Ovary (tissue), 9 donors: ENCODE results near the gene CHAMP1. TPM values are rescaled to one million over a fixed set of nuclear protein-coding genes. Genes with fewer than 3 reads are reported as not detected.

Experiments
- DNase-seq, 5 donors: peaks; one replicate each; pipeline ENCODE4 v3.0.0-alpha.2; 2019 to 2020
- H3K27ac ChIP-seq, 2 donors: fragments of 200-600 bp; one replicate each; pipeline versions ENCODE4 v1.5.1 to v1.8.0; 2019 to 2022
- H3K27me3 ChIP-seq: fragments of 200-600 bp; one replicate; pipeline ENCODE4 v1.8.0; 2022
- H3K36me3 ChIP-seq: fragments of 200-600 bp; sonication (generic); one replicate; pipeline ENCODE4 v1.5.1; 2019
- H3K4me1 ChIP-seq: one replicate; pipeline ENCODE4 v1.8.1; 2013; ENCODE audit warnings: mild to moderate bottlenecking, moderate library complexity; ENCODE audit not compliant: insufficient read depth
- H3K4me3 ChIP-seq: fragments of 200-600 bp; sonication (generic); one replicate; pipeline ENCODE4 v1.5.1; 2017
- H3K9me3 ChIP-seq, 2 donors: fragments of 200-600 bp in 1 of 2; sonication (generic) in 1 of 2; one replicate each; pipeline versions ENCODE4 v1.5.1 to v1.8.1; 2013 to 2019; ENCODE audit warnings: mild to moderate bottlenecking in 1 of 2, moderate library complexity in 1 of 2
- EP300 ChIP-seq: sonication (generic); formaldehyde crosslinking; IDR thresholded peaks from one replicate; pipeline ENCODE4 v1.6.1; 2017; ENCODE audit warnings: antibody characterized with exemption
- POLR2A ChIP-seq: fragments of 450-650 bp; IDR thresholded peaks from one replicate; pipeline ENCODE4 v1.6.1; 2017; ENCODE audit warnings: antibody characterized with exemption, mild to moderate bottlenecking, moderate library complexity
- WGBS, 3 donors: extraction: QIAGEN DNeasy Blood & Tissue Kit in 1 of 3; methylation state at CpG; one replicate each; pipeline versions ENCODE4 v1.1.5 to v1.1.7; 2013 to 2017; 5-methylcytosine and 5-hydroxymethylcytosine counted together
- intact Hi-C, 4 donors: fragments of 100-400 bp; cut with DNase I; formaldehyde crosslinking; loops; one replicate each; pipeline versions ENCODE4 v1.11.0 to v1.15.1; 2022 to 2023
- polyA plus RNA-seq, 2 donors: library from polyadenylated mRNA; stranded (reverse); fragments of 200-250 nt in 1 of 2; fragments of 350-450 nt in 1 of 2; fragmentation: Illumina TruSeq in 1 of 2; extraction: RNeasy Lipid Tissue Mini Kit (QIAGEN cat#74804) in 1 of 2; gene quantifications; one replicate each; pipeline ENCODE4 v1.2.3, GENCODE V29; 2013 to 2014
- total RNA-seq, 7 donors: library from RNA; depleted of rRNA in 2 of 7; stranded (reverse); fragments of >200 nt in 2 of 7; fragmentation: NEBNext Ultra II Directional in 3 of 7; extraction: Animal tissue kit (Norgen Biotek cat#: 25700) in 3 of 7; gene quantifications; one replicate each; pipeline versions ENCODE4 v1.1.0 to v1.2.4, GENCODE V29; 2016 to 2023
- TF ChIP-seq, protein P1 (sequence below), 3 donors: fragments of 450-650 bp in 2 of 3; fragments of 200-600 bp in 1 of 3; IDR thresholded peaks; one replicate each; pipeline versions ENCODE4 v1.5.1 to v1.8.0; 2016 to 2022; ENCODE audit warnings: antibody characterized with exemption in 3 of 3, mild to moderate bottlenecking in 1 of 3
- donor health status: DM: no; HTN: no; CAD: no; lungs with moderate emphysema.
- donor health status: DM: no; HTN: no; CAD: no.
- donor health status: Bipolar disorder and iron deficiency.
- donor health status: DM: yes; HTN: yes; CAD: no.
- donor health status: DM: no; HTN: no; CAD: no.
- donor health status: DM: yes; HTN: yes; CAD: no.

Gene CHAMP1
- total and polyA plus RNA-seq, 9 donors = 7.2 to 34.4 (median 17.9) TPM

GRCh38 chr13:114279146-114279545 is 35.2 kb upstream of the CHAMP1 start:
- H3K36me3 ChIP-seq = no peaks in the 10 kb centered on the region
- H3K4me1 ChIP-seq = peaks cover 5% of the 10 kb centered on the region
- 76 to 88% (median 79%) methylated on average over 4 of the region's 4 CpGs for WGBS, 3 donors
- TF ChIP-seq, protein P1, sequence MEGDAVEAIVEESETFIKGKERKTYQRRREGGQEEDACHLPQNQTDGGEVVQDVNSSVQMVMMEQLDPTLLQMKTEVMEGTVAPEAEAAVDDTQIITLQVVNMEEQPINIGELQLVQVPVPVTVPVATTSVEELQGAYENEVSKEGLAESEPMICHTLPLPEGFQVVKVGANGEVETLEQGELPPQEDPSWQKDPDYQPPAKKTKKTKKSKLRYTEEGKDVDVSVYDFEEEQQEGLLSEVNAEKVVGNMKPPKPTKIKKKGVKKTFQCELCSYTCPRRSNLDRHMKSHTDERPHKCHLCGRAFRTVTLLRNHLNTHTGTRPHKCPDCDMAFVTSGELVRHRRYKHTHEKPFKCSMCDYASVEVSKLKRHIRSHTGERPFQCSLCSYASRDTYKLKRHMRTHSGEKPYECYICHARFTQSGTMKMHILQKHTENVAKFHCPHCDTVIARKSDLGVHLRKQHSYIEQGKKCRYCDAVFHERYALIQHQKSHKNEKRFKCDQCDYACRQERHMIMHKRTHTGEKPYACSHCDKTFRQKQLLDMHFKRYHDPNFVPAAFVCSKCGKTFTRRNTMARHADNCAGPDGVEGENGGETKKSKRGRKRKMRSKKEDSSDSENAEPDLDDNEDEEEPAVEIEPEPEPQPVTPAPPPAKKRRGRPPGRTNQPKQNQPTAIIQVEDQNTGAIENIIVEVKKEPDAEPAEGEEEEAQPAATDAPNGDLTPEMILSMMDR (IDR thresholded peaks at IDR 0.05) = no peak
- TF ChIP-seq EP300 = no peak
- no peak for TF ChIP-seq POLR2A
- no peaks in the 10 kb centered on the region for H3K9me3 ChIP-seq
- no peak for DNase-seq
- no peaks in the 10 kb centered on the region for H3K27me3 ChIP-seq
- no peak overlapping the region for H3K4me3 ChIP-seq
- H3K27ac ChIP-seq = no peak overlapping the region
- intact Hi-C loops = no loop called here

- Histone ChIP-seq H3K27ac (no peak overlapping the region), H3K36me3 (no peaks in the 10 kb centered on the region), H3K9me3 (no peaks in the 10 kb centered on the region), H3K4me3 (no peak overlapping the region), H3K4me1 (peaks cover 5% of the 10 kb centered on the region), H3K27me3 (no peaks in the 10 kb centered on the region)
- no peak for DNase-seq
- no peak for TF ChIP-seq POLR2A
- TF ChIP-seq, protein P1 (IDR thresholded peaks at IDR 0.05) = no peak
- WGBS, 3 donors = 90 to 94% (median 93%) methylated on average over 2 of the region's 2 CpGs
- intact Hi-C loops = no loop called here
Measured at GRCh38 chr13:114279758-114280355, 34.4 kb upstream of the CHAMP1 start.

DNA sequence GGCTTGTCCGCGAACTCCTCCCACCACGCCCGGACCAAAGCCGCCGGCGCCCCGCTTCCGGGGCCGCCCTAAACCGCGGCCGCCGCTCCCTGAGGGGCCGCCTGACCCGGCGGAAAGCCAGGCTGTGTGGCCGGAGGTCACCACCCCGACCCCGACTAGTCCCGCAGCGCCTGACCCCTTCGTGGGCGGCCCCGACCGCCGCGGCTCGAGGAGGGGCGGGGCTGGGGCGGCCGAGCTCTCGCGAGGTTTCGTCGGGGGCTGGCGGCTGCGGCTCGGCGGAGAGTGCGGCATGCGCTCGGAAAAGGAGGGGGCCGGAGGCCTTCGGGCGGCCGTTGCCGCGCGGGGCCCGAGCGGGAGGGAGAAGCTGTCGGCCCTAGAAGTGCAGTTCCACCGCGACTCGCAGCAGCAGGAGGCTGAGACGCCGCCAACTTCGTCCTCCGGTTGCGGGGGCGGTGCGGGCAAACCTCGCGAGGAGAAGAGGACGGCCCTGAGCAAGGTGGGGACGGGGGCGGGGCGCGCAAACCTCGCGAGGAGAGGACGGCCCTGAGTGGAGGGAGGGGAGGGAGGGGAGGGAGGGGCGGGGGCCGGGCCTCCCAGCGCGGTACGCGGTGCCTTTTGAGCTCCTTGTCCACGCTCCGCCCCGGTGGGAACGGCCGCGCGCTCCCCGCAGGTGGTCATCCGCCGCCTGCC is 32.8 kb upstream of the CHAMP1 start, which contains the start of gene UPF3A:
Gene UPF3A (plus strand): TSS at position 251 of the 690 bp plus-strand sequence. CDS start 39 bp downstream, at position 290.
- peak within 1 kb of the TSS; percentile 92 to 94 for H3K27ac ChIP-seq
- no peaks in the 10 kb centered on the region for H3K9me3 ChIP-seq
- H3K36me3 ChIP-seq = no peaks in the 10 kb centered on the region
- 0 to 1% (median 1%) methylated on average over 55 to 86 of the region's 89 CpGs for WGBS, 3 donors
- DNase-seq = peak; percentile 90 to 95 (median 92)
- intact Hi-C loops = no loop called here
- H3K27me3 ChIP-seq = no peaks in the 10 kb centered on the region
- TF ChIP-seq POLR2A (peak; percentile 37), EP300 (no peak)
- H3K4me3 ChIP-seq = peak within 1 kb of the TSS; percentile 74
- H3K4me1 ChIP-seq = peaks cover 5% of the 10 kb centered on the region

DNA sequence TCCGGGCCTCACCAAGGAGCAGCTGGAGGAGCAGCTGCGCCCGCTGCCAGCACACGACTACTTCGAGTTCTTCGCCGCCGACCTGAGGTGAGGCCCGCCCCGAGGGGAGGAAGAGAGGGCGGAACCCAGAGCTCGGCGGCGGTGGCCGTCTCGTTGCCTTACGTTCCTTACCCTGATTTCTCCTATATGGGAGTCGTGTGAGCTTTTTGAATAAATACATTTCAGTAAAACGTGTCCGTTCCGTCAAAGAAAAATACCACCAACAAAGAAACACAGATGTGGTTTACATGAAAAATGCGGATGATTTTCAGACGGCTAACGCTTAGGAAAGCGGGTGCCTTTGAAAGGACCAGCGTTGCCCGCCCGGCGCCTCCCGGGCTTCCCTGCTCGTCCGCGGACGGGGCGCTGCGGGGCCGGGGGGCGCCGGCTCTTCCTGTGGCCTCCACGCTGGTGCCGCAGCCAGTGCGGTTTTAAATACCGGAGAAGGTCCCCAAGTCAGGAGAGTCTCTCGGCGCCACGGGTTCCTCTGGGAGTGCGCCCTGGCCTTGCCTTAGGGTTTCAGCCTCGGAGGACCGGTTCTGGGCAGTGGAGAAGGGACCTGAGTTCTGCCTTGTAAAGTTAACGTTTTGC is 32.1 kb upstream of the CHAMP1 start:
- no peaks in the 10 kb centered on the region for H3K9me3 ChIP-seq
- H3K4me3 ChIP-seq = peak overlapping the region; percentile 74
- peak; percentile 27 to 61 (median 43) for DNase-seq
- intact Hi-C loops = no loop called here
- 0% methylated on average over 50 of the region's 50 CpGs for WGBS, 3 donors
- peak overlapping the region; percentile 92 to 94 for H3K27ac ChIP-seq
- TF ChIP-seq EP300 (no peak), POLR2A (no peak)
- TF ChIP-seq, protein P1 (IDR thresholded peaks at IDR 0.05) = no peak
- H3K4me1 ChIP-seq = peaks cover 5% of the 10 kb centered on the region
- no peaks in the 10 kb centered on the region for H3K36me3 ChIP-seq
- no peaks in the 10 kb centered on the region for H3K27me3 ChIP-seq
